Activated B cell treated with CpG ODN at 0.5 μM for 24 hours (primary cell): ENCODE measurements around the gene HTR4. TPM values are rescaled to one million over a fixed set of nuclear protein-coding genes. Genes with fewer than 3 reads are reported as not detected.

Source experiments
- ATAC-seq: fragments of 200-7000 bp; cut with Tn5 transposase; one replicate; pipeline ENCODE4 v1.10.0; 2021; ENCODE audit warnings: low read depth, mild to moderate bottlenecking, moderate library complexity
- CTCF ChIA-PET: fragments of 350-600 bp; sonication (Branson Sonifier 250); formaldehyde crosslinking; loops from one replicate; lab custom pipeline; 2021; ENCODE audit warnings: antibody characterized with exemption; lab: Charles Lee
- POLR2A ChIA-PET: fragments of 350-600 bp; sonication (Branson Sonifier 250); formaldehyde crosslinking; loops from one replicate; lab custom pipeline; 2021; ENCODE audit warnings: antibody characterized with exemption; lab: Charles Lee
- DNase-seq: peaks from one replicate; pipeline ENCODE4 v3.0.0; 2022
- H3K27ac Mint-ChIP-seq: one replicate; pipeline ENCODE4 v1.8.0; 2020; ENCODE audit warnings: mixed read lengths
- H3K27me3 Mint-ChIP-seq: one replicate; pipeline ENCODE4 v1.8.0; 2021; ENCODE audit warnings: mixed read lengths
- H3K36me3 Mint-ChIP-seq: one replicate; pipeline ENCODE4 v1.8.0; 2021; ENCODE audit warnings: low read depth, mixed read lengths
- H3K4me1 Mint-ChIP-seq: one replicate; pipeline ENCODE4 v1.8.0; 2021; ENCODE audit warnings: mixed read lengths
- H3K4me3 Mint-ChIP-seq: one replicate; pipeline ENCODE4 v1.8.0; 2020; ENCODE audit warnings: mild to moderate bottlenecking, mixed read lengths
- H3K9me3 Mint-ChIP-seq: one replicate; pipeline ENCODE4 v1.8.0; 2020; ENCODE audit warnings: mixed read lengths
- intact Hi-C: fragments of 100-400 bp; cut with micrococcal nuclease; formaldehyde crosslinking; loops from one replicate; pipeline ENCODE4 v1.15.1; 2024
- total RNA-seq: library from RNA; stranded (reverse); gene quantifications from 2 replicates; pipeline ENCODE4 v1.2.3, GENCODE V29; 2022
- TF ChIP-seq, protein P1 (sequence below): fragments of 200-600 bp; IDR thresholded peaks from one replicate; pipeline ENCODE4 v1.8.0; 2022; ENCODE audit warnings: antibody characterized with exemption, mild to moderate bottlenecking

Gene HTR4
- total RNA-seq, 1 donor from 2014 or later, result not detected

DNA sequence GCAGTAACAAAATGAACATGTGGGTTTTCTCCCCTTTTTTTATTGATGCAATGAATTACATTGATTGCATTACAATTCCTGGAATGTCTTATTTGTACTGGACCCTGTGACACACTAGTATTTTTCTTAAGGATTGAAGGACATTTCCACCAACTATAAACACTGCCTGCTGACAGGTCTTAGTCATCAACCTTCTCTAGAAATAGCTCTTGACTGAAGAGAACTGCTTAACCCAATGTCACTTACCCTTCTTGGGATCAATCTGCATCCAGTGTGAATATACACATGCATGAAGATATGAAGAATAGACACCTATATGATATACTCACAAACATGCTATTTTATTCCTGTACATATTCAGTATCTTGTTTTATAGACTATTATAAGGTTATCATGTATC is 140.0 kb downstream of the HTR4 start:
- CTCF ChIA-PET, result no interaction called here

DNA sequence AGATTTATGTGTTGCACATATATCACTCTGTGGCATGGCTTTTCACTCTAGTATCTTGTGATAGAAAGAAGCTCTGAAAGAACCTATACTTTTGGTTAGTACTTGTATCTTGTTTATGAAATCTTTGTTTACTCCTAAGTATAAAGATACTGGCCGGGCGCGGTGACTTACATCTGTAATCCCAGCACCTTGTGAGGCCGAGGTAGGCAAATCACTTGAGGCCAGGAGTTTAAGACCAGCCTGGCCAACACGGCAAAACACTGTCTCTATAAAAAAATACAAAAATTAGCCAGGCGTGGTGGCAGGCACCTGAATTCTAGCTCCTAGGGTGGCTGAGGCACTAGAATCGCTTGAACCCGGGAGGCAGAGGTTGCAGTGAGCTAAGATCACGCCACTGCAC is 141.8 kb downstream of the HTR4 start:
- TF ChIP-seq, protein P1, sequence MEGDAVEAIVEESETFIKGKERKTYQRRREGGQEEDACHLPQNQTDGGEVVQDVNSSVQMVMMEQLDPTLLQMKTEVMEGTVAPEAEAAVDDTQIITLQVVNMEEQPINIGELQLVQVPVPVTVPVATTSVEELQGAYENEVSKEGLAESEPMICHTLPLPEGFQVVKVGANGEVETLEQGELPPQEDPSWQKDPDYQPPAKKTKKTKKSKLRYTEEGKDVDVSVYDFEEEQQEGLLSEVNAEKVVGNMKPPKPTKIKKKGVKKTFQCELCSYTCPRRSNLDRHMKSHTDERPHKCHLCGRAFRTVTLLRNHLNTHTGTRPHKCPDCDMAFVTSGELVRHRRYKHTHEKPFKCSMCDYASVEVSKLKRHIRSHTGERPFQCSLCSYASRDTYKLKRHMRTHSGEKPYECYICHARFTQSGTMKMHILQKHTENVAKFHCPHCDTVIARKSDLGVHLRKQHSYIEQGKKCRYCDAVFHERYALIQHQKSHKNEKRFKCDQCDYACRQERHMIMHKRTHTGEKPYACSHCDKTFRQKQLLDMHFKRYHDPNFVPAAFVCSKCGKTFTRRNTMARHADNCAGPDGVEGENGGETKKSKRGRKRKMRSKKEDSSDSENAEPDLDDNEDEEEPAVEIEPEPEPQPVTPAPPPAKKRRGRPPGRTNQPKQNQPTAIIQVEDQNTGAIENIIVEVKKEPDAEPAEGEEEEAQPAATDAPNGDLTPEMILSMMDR, result no peak
- no peak overlapping the region for H3K27ac Mint-ChIP-seq
- intact Hi-C loops, result no loop called here
- no peaks in the 10 kb centered on the region for H3K36me3 Mint-ChIP-seq
- H3K9me3 Mint-ChIP-seq, result no peaks in the 10 kb centered on the region
- CTCF ChIA-PET, result no interaction called here
- DNase-seq (no peak), ATAC-seq (no peak)
- H3K4me3 Mint-ChIP-seq, result no peak overlapping the region
- POLR2A ChIA-PET, result no interaction called here
- H3K4me1 Mint-ChIP-seq, result no peaks in the 10 kb centered on the region
- no peaks in the 10 kb centered on the region for H3K27me3 Mint-ChIP-seq

More for the DNA sequence above, 140.0 kb downstream of the HTR4 start:
- H3K27me3 Mint-ChIP-seq, result no peaks in the 10 kb centered on the region
- DNase-seq (no peak), ATAC-seq (no peak)
- H3K4me3 Mint-ChIP-seq, result no peak overlapping the region
- no peaks in the 10 kb centered on the region for H3K4me1 Mint-ChIP-seq
- POLR2A ChIA-PET, result no interaction called here
- H3K9me3 Mint-ChIP-seq, result no peaks in the 10 kb centered on the region
- H3K27ac Mint-ChIP-seq, result no peak overlapping the region
- TF ChIP-seq, protein P1, result no peak
- intact Hi-C loops, result no loop called here
- H3K36me3 Mint-ChIP-seq, result no peaks in the 10 kb centered on the region

DNA sequence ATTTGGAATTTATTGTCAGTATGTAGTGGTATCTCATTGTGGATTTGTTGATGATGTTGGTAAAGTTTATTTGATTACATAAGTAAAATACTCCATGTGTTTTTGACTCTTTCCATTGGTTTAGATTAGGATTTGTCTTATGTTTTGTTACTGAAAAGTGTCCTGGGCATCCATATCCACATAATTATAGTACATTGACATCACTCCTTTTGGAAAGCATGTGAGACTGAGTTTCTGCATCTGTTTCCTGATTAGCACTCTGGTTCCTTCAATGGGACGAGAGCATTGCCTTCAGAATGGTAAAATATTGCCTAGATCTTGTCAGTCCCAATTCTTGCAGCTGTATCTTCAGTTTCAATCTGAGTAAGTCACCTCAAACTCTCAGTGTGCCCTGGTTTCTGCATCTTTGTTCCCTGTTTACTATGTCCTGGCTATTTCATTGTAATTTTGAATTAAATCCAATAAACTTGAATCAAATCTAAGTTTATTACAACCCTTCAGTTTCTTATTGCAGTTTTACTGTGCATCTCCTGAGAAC is 142.4 kb downstream of the HTR4 start:
- Mint-ChIP-seq H3K36me3 (no peaks in the 10 kb centered on the region), H3K27me3 (no peaks in the 10 kb centered on the region), H3K4me1 (no peaks in the 10 kb centered on the region), H3K4me3 (no peak overlapping the region), H3K27ac (no peak overlapping the region), H3K9me3 (no peaks in the 10 kb centered on the region)
- no peak for DNase-seq
- intact Hi-C loops, result no loop called here
- no peak for ATAC-seq
- TF ChIP-seq, protein P1, result no peak
- ChIA-PET POLR2A (no interaction called here), CTCF (no interaction called here)

DNA sequence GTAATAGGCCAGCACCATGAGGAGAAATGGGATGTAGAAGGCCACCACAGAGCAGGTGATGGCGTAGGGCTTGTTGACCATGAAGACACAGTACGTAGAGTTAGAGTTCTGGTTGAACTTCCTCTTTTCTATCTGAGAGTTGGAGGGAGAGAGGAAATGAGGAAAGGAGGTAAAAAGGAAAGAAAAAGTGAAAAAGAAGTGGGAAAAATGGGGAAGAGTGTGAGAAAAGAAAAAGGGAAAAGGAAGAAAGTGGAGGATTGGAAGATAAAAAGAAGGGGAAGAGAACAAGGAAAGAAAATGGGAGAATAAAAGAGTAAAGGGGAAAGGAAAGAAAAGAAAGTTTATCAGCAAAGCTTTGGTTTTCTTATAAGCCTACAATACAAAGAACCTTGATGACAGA is 144.4 kb downstream of the HTR4 start:
- CTCF ChIA-PET, result no interaction called here
- no peak overlapping the region for H3K4me3 Mint-ChIP-seq
- no peak for ATAC-seq
- no peaks in the 10 kb centered on the region for H3K27me3 Mint-ChIP-seq
- H3K36me3 Mint-ChIP-seq, result no peaks in the 10 kb centered on the region
- DNase-seq, result no peak
- TF ChIP-seq, protein P1, result no peak
- H3K4me1 Mint-ChIP-seq, result no peaks in the 10 kb centered on the region
- no peak overlapping the region for H3K27ac Mint-ChIP-seq
- intact Hi-C loops, result no loop called here
- peaks cover 4% of the 10 kb centered on the region for H3K9me3 Mint-ChIP-seq
- POLR2A ChIA-PET, result no interaction called here

DNA sequence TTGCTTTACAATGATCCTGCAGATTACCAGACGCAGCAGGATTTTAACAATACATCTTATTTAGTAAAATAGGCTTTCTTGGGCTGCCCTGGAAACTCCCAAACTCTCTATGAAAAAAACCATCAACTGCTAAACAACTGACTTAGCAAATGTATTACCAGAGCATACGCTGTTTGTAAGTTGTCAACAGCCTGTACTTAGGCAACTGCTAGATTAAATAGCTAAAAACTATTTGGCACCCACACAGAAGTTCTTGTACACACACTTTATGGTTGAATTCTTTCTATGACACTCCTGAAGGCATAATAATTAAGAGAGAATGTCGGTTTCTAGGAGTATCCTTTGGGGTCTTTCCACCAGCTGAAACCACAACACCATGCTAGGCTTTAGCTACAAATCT is 146.7 kb downstream of the HTR4 start:
- ATAC-seq, result no peak
- POLR2A ChIA-PET, result no interaction called here
- CTCF ChIA-PET, result no interaction called here

More for the DNA sequence above, 146.7 kb downstream of the HTR4 start:
- DNase-seq, result no peak
- Mint-ChIP-seq H3K9me3 (peaks cover 4% of the 10 kb centered on the region), H3K27ac (no peak overlapping the region), H3K4me3 (no peak overlapping the region), H3K4me1 (no peaks in the 10 kb centered on the region), H3K36me3 (no peaks in the 10 kb centered on the region), H3K27me3 (no peaks in the 10 kb centered on the region)
- intact Hi-C loops, result no loop called here
- TF ChIP-seq, protein P1, result no peak
